Fibroblast of the aortic adventitia (primary cell): Measurements from ENCODE around the gene WDR33. TPM values are rescaled to one million over a fixed set of nuclear protein-coding genes. Genes with fewer than 3 reads are reported as not detected.

Source experiments
- DNase-seq: peaks from one replicate; pipeline ENCODE4 v3.0.0-alpha.2; 2010; ENCODE audit warnings: low read depth
- H3K4me3 ChIP-seq: 2 replicates; pipeline ENCODE4 v1.5.1; 2011; ENCODE audit warnings: low read depth, mild to moderate bottlenecking, control low read depth, low read length, moderate library complexity
- total RNA-seq: library from RNA; depleted of rRNA; stranded (reverse); fragments of >200 nt; gene quantifications from 2 replicates; pipeline ENCODE4 v1.2.3, GENCODE V29; 2012; ENCODE audit warnings: low replicate concordance
- TF ChIP-seq, protein P1 (sequence below): IDR thresholded peaks from 2 replicates; pipeline ENCODE4 v1.5.1; 2011; ENCODE audit warnings: mild to moderate bottlenecking, low read length, control low read depth, inconsistent platforms; ENCODE audit not compliant: insufficient read depth

Gene WDR33
- total RNA-seq, 1 donor: 34.4 TPM

GRCh38 chr2:127719301-127720218 lies 91.4 kb downstream of the WDR33 start:
- H3K4me3 ChIP-seq: no peak overlapping the region
- TF ChIP-seq, protein P1, sequence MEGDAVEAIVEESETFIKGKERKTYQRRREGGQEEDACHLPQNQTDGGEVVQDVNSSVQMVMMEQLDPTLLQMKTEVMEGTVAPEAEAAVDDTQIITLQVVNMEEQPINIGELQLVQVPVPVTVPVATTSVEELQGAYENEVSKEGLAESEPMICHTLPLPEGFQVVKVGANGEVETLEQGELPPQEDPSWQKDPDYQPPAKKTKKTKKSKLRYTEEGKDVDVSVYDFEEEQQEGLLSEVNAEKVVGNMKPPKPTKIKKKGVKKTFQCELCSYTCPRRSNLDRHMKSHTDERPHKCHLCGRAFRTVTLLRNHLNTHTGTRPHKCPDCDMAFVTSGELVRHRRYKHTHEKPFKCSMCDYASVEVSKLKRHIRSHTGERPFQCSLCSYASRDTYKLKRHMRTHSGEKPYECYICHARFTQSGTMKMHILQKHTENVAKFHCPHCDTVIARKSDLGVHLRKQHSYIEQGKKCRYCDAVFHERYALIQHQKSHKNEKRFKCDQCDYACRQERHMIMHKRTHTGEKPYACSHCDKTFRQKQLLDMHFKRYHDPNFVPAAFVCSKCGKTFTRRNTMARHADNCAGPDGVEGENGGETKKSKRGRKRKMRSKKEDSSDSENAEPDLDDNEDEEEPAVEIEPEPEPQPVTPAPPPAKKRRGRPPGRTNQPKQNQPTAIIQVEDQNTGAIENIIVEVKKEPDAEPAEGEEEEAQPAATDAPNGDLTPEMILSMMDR: no peak
- DNase-seq: no peak

DNA sequence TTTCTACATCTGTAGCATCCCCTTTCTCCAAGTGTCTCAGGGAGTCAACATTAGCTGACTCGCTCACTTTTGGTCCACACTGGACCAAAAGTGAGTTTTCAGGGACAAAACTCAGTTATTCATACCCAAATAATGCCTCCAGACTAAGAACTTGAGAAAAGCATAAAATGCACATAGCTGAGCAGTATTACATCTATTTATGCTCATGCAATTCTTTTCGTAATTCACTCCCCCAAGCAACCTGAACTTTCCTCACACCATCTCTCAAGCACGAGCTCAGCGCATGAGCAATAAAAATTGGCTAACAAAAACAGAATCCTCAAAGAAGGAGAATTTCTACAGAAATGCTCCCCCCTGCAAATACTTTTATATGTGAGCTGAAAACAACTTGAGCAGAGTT lies 92.7 kb downstream of the WDR33 start:
- DNase-seq: no peak
- no peak overlapping the region for H3K4me3 ChIP-seq
- TF ChIP-seq, protein P1: no peak

DNA sequence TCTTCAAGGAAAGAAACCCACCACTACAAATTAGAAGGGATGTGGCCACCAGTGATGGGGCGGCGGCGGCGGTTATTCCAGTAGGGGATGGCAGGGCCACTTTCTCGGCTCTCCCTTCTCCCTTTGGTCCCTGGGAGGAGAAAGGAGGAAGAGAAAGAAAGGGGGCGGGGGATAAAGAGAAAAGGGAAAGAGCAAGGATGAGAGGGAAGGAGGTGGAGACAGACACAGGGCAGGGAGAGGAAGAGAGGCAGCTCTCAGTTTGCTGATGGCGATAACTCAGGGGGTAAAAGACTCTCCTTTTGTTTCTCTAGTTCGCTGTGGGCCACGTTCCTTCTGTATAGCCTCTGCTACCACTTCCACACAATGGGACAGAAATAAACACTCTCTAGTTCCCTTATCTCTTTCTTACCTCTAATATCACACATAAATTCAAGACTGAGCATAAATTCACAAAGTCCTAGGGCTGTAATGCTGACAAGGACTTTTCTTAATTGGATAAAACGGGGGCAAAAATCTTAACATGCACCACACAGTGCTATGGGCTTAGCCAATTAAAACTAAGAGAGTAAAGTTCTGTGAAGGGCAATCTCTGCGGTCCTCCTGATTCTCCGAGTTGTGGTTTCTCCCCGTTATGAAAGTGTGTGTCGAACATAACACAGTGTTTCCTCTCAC lies 95.1 kb downstream of the WDR33 start:
- TF ChIP-seq, protein P1: no peak
- DNase-seq: no peak

GRCh38 chr2:127713562-127713961 lies 97.4 kb downstream of the WDR33 start:
- H3K4me3 ChIP-seq: no peak overlapping the region
- TF ChIP-seq, protein P1: no peak
- no peak for DNase-seq

More for the DNA sequence above, 95.1 kb downstream of the WDR33 start:
- no peak overlapping the region for H3K4me3 ChIP-seq

DNA sequence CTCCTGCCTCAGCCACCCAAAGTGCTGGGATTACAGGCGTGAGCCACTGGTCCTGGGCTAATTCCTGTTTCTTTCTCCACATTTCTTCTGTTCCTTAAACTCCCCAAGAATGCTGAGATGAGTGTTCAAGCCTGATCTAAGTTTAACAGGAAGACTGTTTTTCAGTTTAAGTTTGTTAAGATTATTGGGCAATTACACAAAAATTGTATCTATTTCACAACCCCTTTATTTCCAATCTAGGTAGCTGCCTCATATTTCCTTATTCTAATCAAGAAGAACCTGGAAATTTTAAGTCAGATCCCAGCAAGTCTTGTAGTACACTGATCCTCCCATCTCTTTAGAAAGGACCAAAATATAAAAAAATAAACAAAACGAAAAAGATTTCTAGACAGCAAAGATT lies 98.0 kb downstream of the WDR33 start:
- H3K4me3 ChIP-seq: no peak overlapping the region
- no peak for DNase-seq
- TF ChIP-seq, protein P1: no peak

DNA sequence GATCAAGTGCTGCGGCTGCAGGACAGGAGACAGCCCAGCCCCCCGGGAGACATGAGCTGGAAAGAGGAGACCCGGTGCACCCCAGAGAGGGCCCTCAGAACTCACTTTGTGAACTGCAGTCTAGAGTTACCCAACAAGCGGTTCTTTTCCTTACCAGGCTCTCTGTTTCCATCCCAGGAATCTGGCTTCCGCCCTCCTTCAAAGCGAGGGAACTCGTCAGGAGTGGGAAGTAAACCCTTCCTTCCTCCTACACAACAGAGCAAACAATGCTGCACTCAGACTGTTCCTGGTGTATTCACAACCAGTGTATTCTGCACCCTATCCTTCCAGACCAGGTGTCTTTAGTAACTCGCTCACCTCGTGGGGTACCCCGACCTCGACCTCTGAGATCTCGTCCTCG lies 101.6 kb downstream of the WDR33 start:
- no peak overlapping the region for H3K4me3 ChIP-seq
- DNase-seq: no peak
- TF ChIP-seq, protein P1: no peak
